H1 (cell line): ENCODE results near the gene RAPGEF1. TPM values are rescaled to one million over a fixed set of nuclear protein-coding genes. Genes with fewer than 3 reads are reported as not detected.

Experiments used
- CTCF ChIA-PET: fragments of 300-600 bp; sonication (Branson Sonifier 250); formaldehyde crosslinking; loops from one replicate; lab custom pipeline; 2021; ENCODE audit not compliant: partially characterized antibody; lab: Charles Lee
- POLR2A ChIA-PET: fragments of 300-600 bp; sonication (Branson Sonifier 250); formaldehyde crosslinking; loops from one replicate; lab custom pipeline; 2021; ENCODE audit warnings: inconsistent platforms; ENCODE audit not compliant: partially characterized antibody; lab: Charles Lee
- DNase-seq, 2 experiments: peaks; one replicate each; pipeline versions ENCODE4 v3.0.0 to v3.0.0-alpha.2; 2010 to 2022; ENCODE audit warnings: low spot score in 2 of 2, low read depth in 1 of 2, mixed read lengths in 1 of 2
- FAIRE-seq: peaks from 2 replicates; lab custom pipeline; 2011; peaks lifted over from hg19 to GRCh38; lab: Jason Lieb, UNC
- H2AFZ ChIP-seq: 2 replicates; pipeline ENCODE4 v1.8.1; 2012; ENCODE audit warnings: low read length, inconsistent platforms
- H2AK5ac ChIP-seq: 2 replicates; pipeline ENCODE4 v1.6.1; 2013; ENCODE audit warnings: low read depth, low read length
- H2BK120ac ChIP-seq: replicated peaks from 2 replicates; pipeline ENCODE3; 2013; ENCODE audit warnings: low read depth, low read length, inconsistent platforms
- H2BK12ac ChIP-seq: 2 replicates; pipeline ENCODE4 v1.6.1; 2013; ENCODE audit warnings: low read depth, low read length
- H2BK15ac ChIP-seq: 2 replicates; pipeline ENCODE4 v1.6.1; 2013; ENCODE audit warnings: low read length
- H2BK20ac ChIP-seq: 2 replicates; pipeline ENCODE4 v1.6.1; 2013; ENCODE audit warnings: low read length
- H2BK5ac ChIP-seq: 2 replicates; pipeline ENCODE4 v1.6.1; 2013; ENCODE audit warnings: low read depth, low read length
- H3K14ac ChIP-seq: 2 replicates; pipeline ENCODE4 v1.6.1; 2013; ENCODE audit warnings: inconsistent platforms; ENCODE audit not compliant: insufficient read length
- H3K18ac ChIP-seq: 2 replicates; pipeline ENCODE4 v1.6.1; 2013; ENCODE audit warnings: low read length; ENCODE audit errors: extremely low read depth
- H3K23ac ChIP-seq: 2 replicates; pipeline ENCODE4 v1.6.1; 2013; ENCODE audit warnings: inconsistent platforms; ENCODE audit not compliant: insufficient read length
- H3K23me2 ChIP-seq: 2 replicates; pipeline ENCODE4 v1.6.1; 2013; ENCODE audit warnings: low read depth, low read length
- H3K27ac ChIP-seq: 2 replicates; pipeline ENCODE4 v1.6.1; 2011; ENCODE audit warnings: low read depth, low read length, inconsistent platforms
- H3K27me3 ChIP-seq, 4 experiments: replicated peaks in 1 of 4; 1 replicate in 1 of 4; 2 replicates in 3 of 4; pipeline versions ENCODE4 v1.6.1 to v1.8.1; 2011 to 2013; ENCODE audit warnings: low read length in 3 of 4, mild to moderate bottlenecking in 3 of 4, inconsistent platforms in 2 of 4, mixed read lengths in 2 of 4, moderate library complexity in 1 of 4; ENCODE audit not compliant: control insufficient read depth in 3 of 4, insufficient read depth in 3 of 4; ENCODE audit errors: extremely low read depth in 1 of 4
- H3K36me3 ChIP-seq, 4 experiments: 2 replicates each; pipeline versions ENCODE4 v1.6.1 to v1.8.1; 2011 to 2013; ENCODE audit warnings: mild to moderate bottlenecking in 4 of 4, low read length in 3 of 4, moderate library complexity in 2 of 4, control low read depth in 1 of 4, inconsistent platforms in 1 of 4; ENCODE audit not compliant: insufficient read depth in 4 of 4, control insufficient read depth in 2 of 4
- H3K4ac ChIP-seq: replicated peaks from 2 replicates; pipeline ENCODE3; 2013; ENCODE audit warnings: low read length, low read depth, mixed read lengths, inconsistent platforms; ENCODE audit not compliant: insufficient read length
- H3K4me1 ChIP-seq, 4 experiments: replicated peaks in 1 of 4; 1 replicate in 1 of 4; 2 replicates in 3 of 4; pipeline versions ENCODE4 v1.6.1 to v1.8.1; 2011 to 2013; ENCODE audit warnings: low read length in 3 of 4, inconsistent platforms in 2 of 4, mixed read lengths in 1 of 4; ENCODE audit not compliant: insufficient read depth in 4 of 4, control insufficient read depth in 3 of 4
- H3K4me2 ChIP-seq, 2 experiments: 2 replicates each; pipeline versions ENCODE4 v1.6.1 to v1.8.1; 2011 to 2013; ENCODE audit warnings: low read depth in 2 of 2, low read length in 2 of 2, control low read depth in 1 of 2, inconsistent platforms in 1 of 2, mild to moderate bottlenecking in 1 of 2; ENCODE audit not compliant: insufficient read depth in 1 of 2
- H3K4me3 ChIP-seq, 4 experiments: fragments of 200-600, 300-600 bp in 1 of 4; sonication (generic), shearing (Covaris generic), sonication (Bioruptor Twin) in 1 of 4; 2 replicates each; pipeline versions ENCODE4 v1.5.1 to v1.8.1; 2011 to 2016; ENCODE audit warnings: low read length in 4 of 4, low read depth in 3 of 4, control low read depth in 2 of 4, inconsistent platforms in 2 of 4, mild to moderate bottlenecking in 2 of 4, mixed read lengths in 1 of 4, moderate library complexity in 1 of 4; ENCODE audit not compliant: insufficient read depth in 2 of 4; ENCODE audit errors: extremely low read depth in 1 of 4
- H3K56ac ChIP-seq: replicated peaks from 2 replicates; pipeline ENCODE3; 2013; ENCODE audit warnings: low read depth, mild to moderate bottlenecking, mixed read lengths, low read length, inconsistent platforms; ENCODE audit not compliant: insufficient read length
- H3K79me1 ChIP-seq: 2 replicates; pipeline ENCODE4 v1.6.1; 2013; ENCODE audit warnings: low read depth, low read length, control low read depth
- H3K79me2 ChIP-seq, 2 experiments: 2 replicates each; pipeline versions ENCODE4 v1.6.1 to v1.8.1; 2012 to 2013; ENCODE audit warnings: low read length in 2 of 2, mild to moderate bottlenecking in 2 of 2, inconsistent platforms in 1 of 2; ENCODE audit not compliant: insufficient read depth in 2 of 2, control insufficient read depth in 1 of 2
- H3K9ac ChIP-seq, 4 experiments: replicated peaks in 1 of 4; 1 replicate in 1 of 4; 2 replicates in 3 of 4; pipeline versions ENCODE4 v1.6.1 to v1.8.1; 2011 to 2013; ENCODE audit warnings: low read depth in 3 of 4, low read length in 3 of 4, control low read depth in 2 of 4, mild to moderate bottlenecking in 2 of 4, moderate library complexity in 2 of 4, inconsistent platforms in 1 of 4; ENCODE audit errors: extremely low read depth in 1 of 4
- H3K9me3 ChIP-seq, 2 experiments: 2 replicates each; pipeline versions ENCODE4 v1.6.1 to v1.8.1; 2012 to 2013; ENCODE audit warnings: mild to moderate bottlenecking in 2 of 2, moderate library complexity in 2 of 2, control low read depth in 1 of 2, inconsistent platforms in 1 of 2, low read depth in 1 of 2, low read length in 1 of 2, mixed read lengths in 1 of 2; ENCODE audit not compliant: insufficient read depth in 2 of 2
- H4K20me1 ChIP-seq, 2 experiments: replicated peaks in 1 of 2; 2 replicates each; pipeline versions ENCODE3 to v1.8.1; 2011 to 2013; ENCODE audit warnings: inconsistent platforms in 2 of 2, low read length in 2 of 2, mild to moderate bottlenecking in 1 of 2; ENCODE audit not compliant: insufficient read depth in 2 of 2, control insufficient read depth in 1 of 2
- H4K5ac ChIP-seq: 2 replicates; pipeline ENCODE4 v1.6.1; 2013; ENCODE audit warnings: low read length, low read depth, mixed read lengths, inconsistent platforms; ENCODE audit not compliant: insufficient read length
- H4K8ac ChIP-seq: 2 replicates; pipeline ENCODE4 v1.8.0; 2013; ENCODE audit warnings: mild to moderate bottlenecking, moderate library complexity, low read length, inconsistent platforms; ENCODE audit not compliant: insufficient read depth; ENCODE audit errors: extremely low read depth
- H4K91ac ChIP-seq: replicated peaks from 2 replicates; pipeline ENCODE3; 2013; ENCODE audit warnings: low read length, mixed read lengths, inconsistent platforms; ENCODE audit not compliant: insufficient read length
- CBX5 ChIP-seq: fragments of 300-800, 300-1000 bp; sonication (generic); IDR thresholded peaks from 2 replicates; pipeline ENCODE4 v1.7.1; 2016; ENCODE audit warnings: antibody characterized with exemption, low read length, low read depth
- CEBPB ChIP-seq: IDR thresholded peaks from 2 replicates; pipeline ENCODE4 v1.6.1; 2012; ENCODE audit warnings: low read depth, low read length
- E2F6 ChIP-seq: IDR thresholded peaks from 2 replicates; pipeline ENCODE4 v1.6.1; 2012; ENCODE audit warnings: inconsistent platforms
- MAX ChIP-seq: IDR thresholded peaks from 2 replicates; pipeline ENCODE4 v1.6.1; 2012; ENCODE audit warnings: inconsistent platforms
- NRF1 ChIP-seq: IDR thresholded peaks from 2 replicates; pipeline ENCODE4 v1.6.1; 2011; ENCODE audit warnings: mild to moderate bottlenecking, low read depth, low read length, improper control_type of control experiment
- POU5F1 ChIP-seq: IDR thresholded peaks from 2 replicates; pipeline ENCODE4 v1.6.1; 2011; ENCODE audit warnings: low read depth, mild to moderate bottlenecking, low read length, moderate library complexity
- RAD21 ChIP-seq, 2 experiments: IDR thresholded peaks in 1 of 2; conservative IDR thresholded peaks in 1 of 2; 2 replicates each; pipeline ENCODE4 v1.6.1; 2011; ENCODE audit warnings: low read depth in 2 of 2, low read length in 2 of 2, improper control_type of control experiment in 1 of 2, inconsistent platforms in 1 of 2, mild to moderate bottlenecking in 1 of 2, moderate library complexity in 1 of 2
- WGBS, 2 experiments: shearing (Covaris generic) in 1 of 2; methylation state at CpG; one replicate each; pipeline versions ENCODE4 v1.1.6 to v1.1.7; 2013 to 2015; ENCODE audit warnings: low lambda C conversion rate in 2 of 2, mixed read lengths in 2 of 2, inconsistent platforms in 1 of 2, low coverage in 1 of 2, missing lambda C conversion rate in 1 of 2; ENCODE audit not compliant: insufficient replicate concordance in 2 of 2, insufficient coverage in 1 of 2, insufficient read length in 1 of 2; ENCODE audit errors: extremely low coverage in 1 of 2, missing lambda C conversion rate in 1 of 2; 5-methylcytosine and 5-hydroxymethylcytosine counted together
- polyA plus RNA-seq, 7 experiments: library from polyadenylated mRNA; depleted of rRNA in 3 of 7; stranded (reverse) in 5 of 7; unstranded in 2 of 7; fragments of >200 nt in 5 of 7; fragments of 200-250 nt in 2 of 7; gene quantifications; 1 replicate in 5 of 7; 2 replicates in 1 of 7; 4 replicates in 1 of 7; pipeline versions ENCODE4 v1.2.1 to v1.2.3, GENCODE V29; 2011 to 2013; ENCODE audit warnings: missing spikeins in 2 of 7, mixed read lengths in 2 of 7
- total RNA-seq: library from RNA; stranded (reverse); fragmentation: NEBNext Ultra II Directional; extraction: Animal tissue kit (Norgen Biotek cat#: 25700); gene quantifications from 2 replicates; pipeline ENCODE4 v1.2.1, GENCODE V29; 2021

RAPGEF1 gene
- total and polyA plus RNA-seq, 2 of the 8 experiments (the other 6 are each of a cell fraction or from before 2014, with no cell fraction given): 29.7 to 78.9 TPM

- Histone ChIP-seq H4K91ac (no peak overlapping the region), H3K9me3 (peaks cover 5 to 6% of the 10 kb centered on the region in 2 experiments; a peak in 2 of 4 replicates), H2BK20ac (no peak overlapping the region), H3K23ac (no peak overlapping the region), H2AFZ (no peak overlapping the region), H3K18ac (no peak overlapping the region), H3K56ac (no peak overlapping the region), H3K4me2 (no peak overlapping the region), H4K8ac (no peak overlapping the region), H2BK5ac (no peak overlapping the region), H3K27ac (no peak overlapping the region), H3K9ac (no peak overlapping the region), H3K79me2 (peaks cover 0 to 56% of the 10 kb centered on the region in 2 experiments; a peak in 3 of 4 replicates), H2BK12ac (no peak overlapping the region), H3K27me3 (no peaks in the 10 kb centered on the region), H4K5ac (no peak overlapping the region), H2AK5ac (no peak overlapping the region), H4K20me1 (no peaks in the 10 kb centered on the region), H3K79me1 (no peaks in the 10 kb centered on the region; the same call in 1 of the 2 replicates), H3K36me3 (peaks cover 0 to 3% (median 0%) of the 10 kb centered on the region in 4 experiments; a peak in 1 of 8 replicates), H3K14ac (no peak overlapping the region), H3K23me2 (no peaks in the 10 kb centered on the region), H2BK15ac (no peak overlapping the region), H3K4me1 (peaks cover 0 to 7% (median 2%) of the 10 kb centered on the region in 4 experiments; a peak in 2 of 7 replicates), H2BK120ac (no peak overlapping the region), H3K4ac (no peak overlapping the region), H3K4me3 (no peak overlapping the region)
- CTCF ChIA-PET: interaction anchor here (0.7 to 1.0 kb wide), 3 partner anchors 10 to 59 kb away, joined by 3 read pairs; no protein-coding TSS in a partner anchor
- TF ChIP-seq RAD21 (IDR thresholded peaks at IDR 0.05 in 1 of 2, conservative IDR thresholded peaks at IDR 0.05 in 1 of 2; ENCODE audit: low read depth in 2 of 2, low read length in 2 of 2) (no peak), CBX5 (no peak), MAX (no peak), CEBPB (no peak), E2F6 (no peak), NRF1 (no peak), POU5F1 (no peak)
- 77% methylated on average over 3 of the region's 3 CpGs; no CpG with 5 or more reads in 1 of the 2 experiments for WGBS, 2 experiments
- DNase-seq (no peak), FAIRE-seq (no peak)
- POLR2A ChIA-PET: no interaction called here
Measured at GRCh38 chr9:131688377-131688776, 51.5 kb downstream of the RAPGEF1 start.
